SK-N-SH treated with all-trans-retinoic acid at 6 μM for 48 hours (cell line): ENCODE measurements around the gene PHGDH.

ENCODE experiments used
- ATAC-seq: fragments of 200-7000 bp; cut with Tn5 transposase; 3 replicates; pipeline ENCODE4 v1.9.1; 2020; ENCODE audit warnings: mild to moderate bottlenecking, moderate library complexity
- ARNTL ChIP-seq: fragments of 450-650 bp; formaldehyde crosslinking; IDR thresholded peaks from 2 replicates; pipeline ENCODE4 v1.5.0; 2020; ENCODE audit warnings: low read depth, mild to moderate bottlenecking, moderate library complexity, borderline replicate concordance
- BACH2 ChIP-seq: fragments of 250-450 bp; sonication (Bioruptor Pico); IDR thresholded peaks from 2 replicates; pipeline ENCODE4 v1.9.0; 2021; ENCODE audit warnings: mild to moderate bottlenecking, borderline replicate concordance
- OSR1 ChIP-seq: fragments of 250-450 bp; sonication (Bioruptor Pico); IDR thresholded peaks from 2 replicates; pipeline ENCODE4 v1.8.0; 2022; ENCODE audit warnings: moderate library complexity, mild to moderate bottlenecking, inconsistent platforms
- PPARA ChIP-seq: fragments of 250-450 bp; sonication (Bioruptor Pico); IDR thresholded peaks from 2 replicates; pipeline ENCODE4 v1.5.0; 2020; ENCODE audit warnings: mild to moderate bottlenecking, borderline replicate concordance
- SNAI2 ChIP-seq: fragments of 250-450 bp; sonication (Bioruptor Pico); IDR thresholded peaks from 2 replicates; pipeline ENCODE4 v1.5.0; 2020; ENCODE audit warnings: mild to moderate bottlenecking, moderate library complexity
- TCF4 ChIP-seq: fragments of 250-450 bp; sonication (Bioruptor Pico); IDR thresholded peaks from 2 replicates; pipeline ENCODE4 v1.8.0; 2021; ENCODE audit warnings: mild to moderate bottlenecking, moderate library complexity, borderline replicate concordance
- TOX ChIP-seq: fragments of 250-450 bp; sonication (Bioruptor Pico); IDR thresholded peaks from 2 replicates; pipeline ENCODE4 v1.8.0; 2021; ENCODE audit warnings: mild to moderate bottlenecking, moderate library complexity, borderline replicate concordance
- ZC3H10 ChIP-seq: fragments of 250-450 bp; sonication (Bioruptor Pico); IDR thresholded peaks from 2 replicates; pipeline ENCODE4 v1.5.1; 2021; ENCODE audit warnings: mild to moderate bottlenecking, moderate library complexity
- ZFP30 ChIP-seq: fragments of 450-650 bp; formaldehyde crosslinking; IDR thresholded peaks from 2 replicates; pipeline ENCODE4 v1.5.0; 2022; ENCODE audit warnings: mild to moderate bottlenecking, moderate library complexity
- ZNF565 ChIP-seq: fragments of 450-650 bp; formaldehyde crosslinking; conservative IDR thresholded peaks from 2 replicates; pipeline ENCODE4 v1.5.0; 2020; ENCODE audit warnings: low read depth, mild to moderate bottlenecking, moderate library complexity
- ZNF8 ChIP-seq: fragments of 450-650 bp; formaldehyde crosslinking; IDR thresholded peaks from 2 replicates; pipeline ENCODE4 v1.5.0; 2020; ENCODE audit warnings: mild to moderate bottlenecking, moderate library complexity
- TF ChIP-seq, protein P1 (sequence below): fragments of 250-450 bp; sonication (Bioruptor Pico); IDR thresholded peaks from 2 replicates; pipeline ENCODE4 v1.8.0; 2020; ENCODE audit warnings: mild to moderate bottlenecking, moderate library complexity, borderline replicate concordance
- TF ChIP-seq, protein P2 (sequence below): fragments of 250-450 bp; sonication (Bioruptor Pico); IDR thresholded peaks from 2 replicates; pipeline ENCODE4 v1.5.0; 2020; ENCODE audit warnings: mild to moderate bottlenecking, moderate library complexity
- TF ChIP-seq, protein P3 (sequence below): fragments of 250-450 bp; sonication (Bioruptor Pico); IDR thresholded peaks from 2 replicates; pipeline ENCODE4 v1.5.1; 2021; ENCODE audit warnings: mild to moderate bottlenecking, moderate library complexity

The PHGDH gene

DNA sequence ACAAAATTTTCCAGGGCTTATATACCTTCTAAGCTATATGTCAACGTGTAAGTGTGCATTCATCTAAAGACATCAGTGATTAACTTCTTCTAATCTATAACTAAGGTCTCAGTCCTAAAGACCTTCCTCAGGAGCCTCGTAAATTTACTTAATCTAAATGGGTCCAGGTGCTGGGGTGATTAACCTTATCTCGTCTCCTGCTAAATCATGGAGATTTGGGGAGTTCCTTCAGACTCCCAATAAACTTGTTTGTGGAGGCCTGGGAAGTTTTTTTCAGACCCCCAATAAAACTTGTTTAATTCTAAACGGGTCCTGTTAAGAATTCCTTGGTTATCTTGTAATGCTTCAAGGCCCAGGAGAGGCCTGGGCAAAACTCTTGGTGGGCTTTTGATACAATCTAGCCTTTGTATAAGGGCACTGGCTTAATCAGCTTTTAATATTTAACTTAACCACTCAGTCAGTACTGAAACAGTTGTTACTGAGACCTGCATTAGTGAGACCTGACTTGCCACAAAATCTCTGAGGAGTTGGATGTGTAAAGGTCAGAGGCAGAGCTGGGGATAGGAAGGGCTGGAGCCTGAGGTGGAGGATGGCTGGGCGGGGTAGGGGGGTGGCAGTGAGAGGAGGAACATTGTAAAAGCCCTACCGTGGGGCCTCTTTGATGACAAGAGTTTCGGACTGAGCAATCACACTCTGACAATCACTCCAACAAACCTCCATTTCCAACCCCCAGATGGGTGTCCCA lies 63.2 kb downstream of the PHGDH start:
- no peak for TF ChIP-seq SNAI2 (CRISPR knock-in tag)
- no peak for TF ChIP-seq ARNTL
- no peak for TF ChIP-seq ZFP30
- TF ChIP-seq TOX (CRISPR knock-in tag), result no peak
- no peak for TF ChIP-seq TCF4 (CRISPR knock-in tag)
- TF ChIP-seq, protein P1, sequence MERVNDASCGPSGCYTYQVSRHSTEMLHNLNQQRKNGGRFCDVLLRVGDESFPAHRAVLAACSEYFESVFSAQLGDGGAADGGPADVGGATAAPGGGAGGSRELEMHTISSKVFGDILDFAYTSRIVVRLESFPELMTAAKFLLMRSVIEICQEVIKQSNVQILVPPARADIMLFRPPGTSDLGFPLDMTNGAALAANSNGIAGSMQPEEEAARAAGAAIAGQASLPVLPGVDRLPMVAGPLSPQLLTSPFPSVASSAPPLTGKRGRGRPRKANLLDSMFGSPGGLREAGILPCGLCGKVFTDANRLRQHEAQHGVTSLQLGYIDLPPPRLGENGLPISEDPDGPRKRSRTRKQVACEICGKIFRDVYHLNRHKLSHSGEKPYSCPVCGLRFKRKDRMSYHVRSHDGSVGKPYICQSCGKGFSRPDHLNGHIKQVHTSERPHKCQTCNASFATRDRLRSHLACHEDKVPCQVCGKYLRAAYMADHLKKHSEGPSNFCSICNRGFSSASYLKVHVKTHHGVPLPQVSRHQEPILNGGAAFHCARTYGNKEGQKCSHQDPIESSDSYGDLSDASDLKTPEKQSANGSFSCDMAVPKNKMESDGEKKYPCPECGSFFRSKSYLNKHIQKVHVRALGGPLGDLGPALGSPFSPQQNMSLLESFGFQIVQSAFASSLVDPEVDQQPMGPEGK, result no peak
- ATAC-seq, result no peak

DNA sequence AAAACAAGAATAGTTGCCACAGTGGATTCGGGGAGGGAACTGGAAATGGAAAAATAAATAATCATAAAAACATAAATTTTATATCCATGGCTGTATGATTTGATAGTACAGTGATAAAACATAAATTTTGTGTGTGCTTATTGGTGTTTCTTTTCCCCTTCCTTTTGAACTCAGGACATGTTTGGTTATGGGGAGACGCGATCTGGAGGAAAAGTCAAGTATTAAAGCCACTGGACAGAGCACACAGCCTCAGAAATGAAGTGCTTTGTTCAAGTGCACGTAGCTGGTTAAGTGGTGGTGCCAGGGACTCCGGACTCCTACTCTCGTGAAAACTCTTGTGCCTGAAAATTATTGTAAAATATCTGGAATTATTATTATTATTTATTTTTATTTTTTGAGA lies 66.6 kb downstream of the PHGDH start:
- TF ChIP-seq SNAI2 (CRISPR knock-in tag), result no peak
- TF ChIP-seq, protein P2, sequence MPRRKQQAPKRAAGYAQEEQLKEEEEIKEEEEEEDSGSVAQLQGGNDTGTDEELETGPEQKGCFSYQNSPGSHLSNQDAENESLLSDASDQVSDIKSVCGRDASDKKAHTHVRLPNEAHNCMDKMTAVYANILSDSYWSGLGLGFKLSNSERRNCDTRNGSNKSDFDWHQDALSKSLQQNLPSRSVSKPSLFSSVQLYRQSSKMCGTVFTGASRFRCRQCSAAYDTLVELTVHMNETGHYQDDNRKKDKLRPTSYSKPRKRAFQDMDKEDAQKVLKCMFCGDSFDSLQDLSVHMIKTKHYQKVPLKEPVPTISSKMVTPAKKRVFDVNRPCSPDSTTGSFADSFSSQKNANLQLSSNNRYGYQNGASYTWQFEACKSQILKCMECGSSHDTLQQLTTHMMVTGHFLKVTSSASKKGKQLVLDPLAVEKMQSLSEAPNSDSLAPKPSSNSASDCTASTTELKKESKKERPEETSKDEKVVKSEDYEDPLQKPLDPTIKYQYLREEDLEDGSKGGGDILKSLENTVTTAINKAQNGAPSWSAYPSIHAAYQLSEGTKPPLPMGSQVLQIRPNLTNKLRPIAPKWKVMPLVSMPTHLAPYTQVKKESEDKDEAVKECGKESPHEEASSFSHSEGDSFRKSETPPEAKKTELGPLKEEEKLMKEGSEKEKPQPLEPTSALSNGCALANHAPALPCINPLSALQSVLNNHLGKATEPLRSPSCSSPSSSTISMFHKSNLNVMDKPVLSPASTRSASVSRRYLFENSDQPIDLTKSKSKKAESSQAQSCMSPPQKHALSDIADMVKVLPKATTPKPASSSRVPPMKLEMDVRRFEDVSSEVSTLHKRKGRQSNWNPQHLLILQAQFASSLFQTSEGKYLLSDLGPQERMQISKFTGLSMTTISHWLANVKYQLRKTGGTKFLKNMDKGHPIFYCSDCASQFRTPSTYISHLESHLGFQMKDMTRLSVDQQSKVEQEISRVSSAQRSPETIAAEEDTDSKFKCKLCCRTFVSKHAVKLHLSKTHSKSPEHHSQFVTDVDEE (CRISPR knock-in tag), result no peak
- TF ChIP-seq OSR1 (CRISPR knock-in tag), result no peak
- TF ChIP-seq, protein P3, sequence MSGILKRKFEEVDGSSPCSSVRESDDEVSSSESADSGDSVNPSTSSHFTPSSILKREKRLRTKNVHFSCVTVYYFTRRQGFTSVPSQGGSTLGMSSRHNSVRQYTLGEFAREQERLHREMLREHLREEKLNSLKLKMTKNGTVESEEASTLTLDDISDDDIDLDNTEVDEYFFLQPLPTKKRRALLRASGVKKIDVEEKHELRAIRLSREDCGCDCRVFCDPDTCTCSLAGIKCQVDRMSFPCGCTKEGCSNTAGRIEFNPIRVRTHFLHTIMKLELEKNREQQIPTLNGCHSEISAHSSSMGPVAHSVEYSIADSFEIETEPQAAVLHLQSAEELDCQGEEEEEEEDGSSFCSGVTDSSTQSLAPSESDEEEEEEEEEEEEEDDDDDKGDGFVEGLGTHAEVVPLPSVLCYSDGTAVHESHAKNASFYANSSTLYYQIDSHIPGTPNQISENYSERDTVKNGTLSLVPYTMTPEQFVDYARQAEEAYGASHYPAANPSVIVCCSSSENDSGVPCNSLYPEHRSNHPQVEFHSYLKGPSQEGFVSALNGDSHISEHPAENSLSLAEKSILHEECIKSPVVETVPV, result no peak
- TF ChIP-seq ZNF565 (CRISPR knock-in tag), result no peak
- TF ChIP-seq ZFP30, result no peak
- no peak for TF ChIP-seq ZNF8
- TF ChIP-seq ZC3H10, result no peak
- no peak for TF ChIP-seq BACH2 (CRISPR knock-in tag)
- ATAC-seq, result no peak

DNA sequence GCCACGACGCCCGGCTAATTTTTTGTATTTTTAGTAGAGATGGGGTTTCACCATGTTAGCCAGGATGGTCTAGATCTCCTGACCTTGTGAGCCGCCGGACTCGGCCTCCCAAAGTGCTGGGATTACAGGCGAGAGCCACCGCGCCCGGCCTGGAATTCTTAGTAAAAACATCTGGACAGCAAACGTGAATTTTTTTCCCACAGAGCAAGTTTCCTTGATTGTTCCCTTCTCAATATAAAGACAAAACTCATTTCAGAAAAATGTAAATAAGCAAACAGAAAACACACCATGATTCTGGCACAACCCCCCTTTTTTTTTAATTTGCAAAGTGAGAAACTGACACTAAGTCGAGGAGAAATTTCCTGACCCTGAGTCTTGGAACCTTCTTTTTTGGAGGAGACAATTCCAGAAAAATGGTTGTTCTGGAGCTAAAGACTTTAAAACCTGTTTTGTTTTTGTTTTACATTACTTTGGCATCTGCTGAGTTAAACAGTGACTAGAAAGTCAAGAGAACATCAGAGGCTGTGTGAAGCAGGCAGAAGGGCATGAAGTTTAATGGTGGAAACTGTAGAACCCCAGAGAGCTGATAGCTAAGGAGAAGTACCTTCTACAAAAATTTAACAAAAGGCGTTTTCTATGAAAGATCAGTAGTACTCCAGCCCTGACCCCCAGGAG lies 67.3 kb downstream of the PHGDH start:
- TF ChIP-seq PPARA (CRISPR knock-in tag) (no peak), ZC3H10 (no peak), TOX (CRISPR knock-in tag) (no peak)
- TF ChIP-seq, all 23 proteins: peak for 0
- ATAC-seq, result no peak

DNA sequence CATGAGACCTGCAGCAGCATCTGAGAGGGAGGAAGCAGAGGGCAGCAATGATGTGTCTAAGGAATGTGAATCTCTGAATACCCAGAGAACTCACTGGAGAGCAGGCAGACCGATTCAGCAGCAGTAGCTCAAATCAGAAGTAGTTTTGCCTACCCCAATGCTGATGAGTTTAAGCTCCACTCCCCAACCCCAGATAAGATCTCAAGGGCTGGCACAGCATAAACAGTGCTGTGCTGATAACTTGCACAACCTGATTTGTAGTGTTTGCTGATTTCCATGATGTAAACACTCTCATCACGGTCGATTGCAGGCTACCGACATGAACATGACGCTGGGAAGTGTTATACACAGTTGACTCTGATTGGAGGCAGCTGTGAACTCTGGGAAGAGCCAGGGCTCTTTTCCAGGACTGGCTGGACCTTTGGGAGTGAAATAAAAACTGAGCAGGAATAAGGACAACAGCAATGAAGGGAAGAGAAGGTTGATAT lies 68.2 kb downstream of the PHGDH start:
- no peak for TF ChIP-seq ZC3H10
- no peak for TF ChIP-seq TOX (CRISPR knock-in tag)
- peak; percentile 83 for ATAC-seq

DNA sequence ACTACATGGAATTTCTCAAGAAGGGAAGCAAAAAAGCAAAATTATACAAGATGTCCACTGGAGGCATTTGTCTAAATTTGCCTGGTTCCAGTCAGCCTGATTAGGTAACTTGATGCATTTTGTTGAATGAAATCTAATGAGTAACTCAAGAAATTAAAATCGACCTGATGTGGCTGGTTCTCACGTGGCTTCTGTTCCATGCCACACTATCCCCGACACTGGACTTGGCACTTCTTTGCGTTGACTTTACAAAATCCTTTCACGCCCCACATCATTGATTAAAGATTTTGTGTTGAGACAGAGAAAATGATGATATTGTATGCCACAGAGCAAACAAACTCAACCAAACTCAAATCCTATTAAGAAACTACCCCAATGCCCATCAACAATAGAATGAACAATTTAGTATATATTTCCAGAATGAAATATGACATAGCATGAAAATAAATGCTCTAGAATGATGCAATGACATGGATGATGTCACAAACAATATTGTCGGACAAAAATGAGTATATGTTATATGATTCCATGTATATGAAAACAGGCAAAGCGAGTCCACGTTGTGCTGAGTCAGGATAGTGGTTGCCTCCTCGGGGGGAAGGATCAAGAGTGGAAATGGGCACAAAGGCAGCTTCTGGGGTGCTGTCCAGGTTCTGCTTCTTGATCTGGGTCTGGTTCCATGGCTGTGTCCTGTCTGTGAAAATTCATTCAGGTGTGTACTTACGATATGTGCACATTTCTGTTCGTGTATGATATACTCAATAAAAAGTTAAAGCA lies 69.9 kb downstream of the PHGDH start:
- ATAC-seq, result no peak
- TF ChIP-seq, protein P1, result no peak
- TF ChIP-seq, all 23 proteins: peak for 0
